ENCODE results near the gene TRIM38.
"Not testable (repeated sequence)": the region's sequence is repeated elsewhere in the genome, so short reads cannot be mapped to it uniquely, and the experiment has no call there.

TRIM38 gene

DNA sequence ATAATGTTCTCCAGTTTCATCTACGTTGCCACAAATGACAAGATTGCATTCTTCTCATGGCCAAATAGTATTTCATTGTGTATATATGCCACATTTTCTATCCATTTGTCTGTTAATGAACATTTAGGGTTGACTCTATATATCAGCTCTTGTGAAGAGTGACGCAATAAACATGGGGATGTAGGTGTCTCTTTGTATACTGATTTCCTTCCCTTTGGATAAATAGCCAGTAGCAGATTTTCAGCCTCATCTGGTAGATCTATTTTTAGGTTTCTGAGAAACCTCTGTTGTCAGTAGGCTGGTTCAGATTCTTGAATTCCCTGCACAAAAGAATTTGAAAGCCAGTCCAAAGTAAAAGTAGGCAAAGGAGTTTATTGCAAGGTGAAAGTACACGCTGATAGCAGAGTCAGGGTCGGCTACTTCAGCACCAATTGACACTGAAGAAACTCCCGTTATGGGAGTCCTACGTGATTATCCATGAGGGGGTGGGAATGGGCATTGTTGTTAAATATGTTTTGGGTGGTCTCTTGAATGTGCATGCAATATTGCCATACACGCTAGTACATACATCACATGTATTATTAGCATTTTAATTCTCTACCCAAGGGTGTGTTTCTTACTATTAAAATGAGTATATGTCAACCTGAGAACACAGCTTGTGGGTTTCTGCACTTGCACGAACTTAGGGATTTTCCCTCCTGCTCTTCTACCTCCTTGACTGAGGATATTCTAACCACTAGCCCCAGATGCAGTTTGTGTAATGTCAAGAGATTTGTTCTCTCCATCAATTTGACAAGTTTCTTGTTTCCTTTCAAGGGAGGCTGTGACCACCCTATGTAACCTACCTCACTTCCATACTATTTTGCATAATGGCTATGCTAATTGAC lies 17.7 kb upstream of the TRIM38 start:
- FAIRE-seq, result peak; percentile 86
- TF ChIP-seq POLR2AphosphoS5 (IDR thresholded peaks at IDR 0.05; ENCODE audit: low read depth, low read length) (no peak), POLR2A (IDR thresholded peaks at IDR 0.05; ENCODE audit: low read depth, low read length) (no peak), TAF1 (IDR thresholded peaks at IDR 0.05; ENCODE audit: borderline replicate concordance, low read depth, low read length) (no peak)
- no peak for DNase-seq (ENCODE audit: insufficient read length)

GRCh38 chr6:25945738-25946137 lies 16.9 kb upstream of the TRIM38 start:
- FAIRE-seq; DNase-seq (ENCODE audit: insufficient read length): not testable (repeated sequence)

GRCh38 chr6:25946631-25947030 lies 16.0 kb upstream of the TRIM38 start:
- no peak for TF ChIP-seq TAF1 (IDR thresholded peaks at IDR 0.05; ENCODE audit: borderline replicate concordance, low read depth, low read length)
- TF ChIP-seq POLR2A (IDR thresholded peaks at IDR 0.05; ENCODE audit: low read depth, low read length), result no peak
- TF ChIP-seq POLR2AphosphoS5 (IDR thresholded peaks at IDR 0.05; ENCODE audit: low read depth, low read length), result no peak
- FAIRE-seq (no peak), DNase-seq (ENCODE audit: insufficient read length) (no peak)

DNA sequence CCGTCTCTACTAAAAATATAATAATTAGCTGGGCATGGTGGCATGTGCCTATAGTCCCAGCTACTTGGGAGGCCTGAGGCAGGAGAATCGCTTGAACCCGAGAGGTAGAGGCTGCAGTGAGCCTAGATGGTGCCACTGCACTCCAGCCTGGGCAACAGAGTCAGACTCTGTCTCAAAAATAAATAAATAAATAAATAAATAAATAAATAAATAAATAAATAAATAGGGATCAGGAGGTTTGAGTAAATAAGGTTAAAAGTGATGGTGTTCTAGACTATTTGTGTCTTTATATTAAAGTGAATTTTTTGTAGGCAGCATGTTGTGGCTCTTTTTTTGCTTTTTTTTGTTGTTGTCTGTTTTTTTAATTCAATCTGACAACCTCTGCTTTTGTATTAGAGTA lies 15.1 kb upstream of the TRIM38 start:
- not testable (repeated sequence) for DNase-seq (ENCODE audit: insufficient read length); FAIRE-seq

GRCh38 chr6:25949695-25950094 lies 12.9 kb upstream of the TRIM38 start:
- FAIRE-seq, result no peak
- no peak for TF ChIP-seq POLR2AphosphoS5 (IDR thresholded peaks at IDR 0.05; ENCODE audit: low read depth, low read length)
- TF ChIP-seq POLR2A (IDR thresholded peaks at IDR 0.05; ENCODE audit: low read depth, low read length), result no peak
- TF ChIP-seq TAF1 (IDR thresholded peaks at IDR 0.05; ENCODE audit: borderline replicate concordance, low read depth, low read length), result no peak

DNA sequence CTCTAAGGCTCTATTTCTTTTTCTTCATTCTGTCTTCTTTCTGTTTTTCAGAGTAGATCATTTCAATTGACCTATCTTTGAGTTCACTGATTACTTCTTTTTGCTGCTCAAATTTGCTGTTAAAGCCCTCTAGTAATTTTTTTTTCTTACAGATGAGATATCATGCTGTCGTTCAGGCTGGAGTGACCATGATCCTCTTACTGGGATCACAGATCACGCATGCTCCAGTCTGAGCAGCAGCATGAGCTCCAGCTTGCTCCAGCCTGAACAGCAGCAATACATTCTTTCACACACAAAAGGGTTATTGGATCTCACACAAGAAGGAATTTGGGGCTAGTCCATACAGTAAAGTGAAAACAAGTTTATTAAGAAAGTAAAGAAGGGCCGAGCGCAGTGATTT lies 12.3 kb upstream of the TRIM38 start:
- DNase-seq (ENCODE audit: insufficient read length), result no peak
- TF ChIP-seq POLR2AphosphoS5 (IDR thresholded peaks at IDR 0.05; ENCODE audit: low read depth, low read length), result no peak
- no peak for FAIRE-seq

More at GRCh38 chr6:25949695-25950094, 12.9 kb upstream of the TRIM38 start:
- DNase-seq (ENCODE audit: insufficient read length), result no peak

GRCh38 chr6:25951296-25952032 lies 11.1 kb upstream of the TRIM38 start:
- TF ChIP-seq TAF1 (IDR thresholded peaks at IDR 0.05; ENCODE audit: borderline replicate concordance, low read depth, low read length), result no peak
- TF ChIP-seq POLR2A (IDR thresholded peaks at IDR 0.05; ENCODE audit: low read depth, low read length), result no peak
- TF ChIP-seq POLR2AphosphoS5 (IDR thresholded peaks at IDR 0.05; ENCODE audit: low read depth, low read length), result no peak
- FAIRE-seq, result no peak
- no peak for DNase-seq (ENCODE audit: insufficient read length)

GRCh38 chr6:25952535-25952934 lies 10.1 kb upstream of the TRIM38 start:
- TF ChIP-seq TAF1 (IDR thresholded peaks at IDR 0.05; ENCODE audit: borderline replicate concordance, low read depth, low read length) (no peak), POLR2A (IDR thresholded peaks at IDR 0.05; ENCODE audit: low read depth, low read length) (no peak), POLR2AphosphoS5 (IDR thresholded peaks at IDR 0.05; ENCODE audit: low read depth, low read length) (no peak)
- FAIRE-seq, result no peak
- DNase-seq (ENCODE audit: insufficient read length), result no peak

- TF ChIP-seq POLR2A (IDR thresholded peaks at IDR 0.05; ENCODE audit: low read depth, low read length) (no peak), TAF1 (IDR thresholded peaks at IDR 0.05; ENCODE audit: borderline replicate concordance, low read depth, low read length) (no peak), POLR2AphosphoS5 (IDR thresholded peaks at IDR 0.05; ENCODE audit: low read depth, low read length) (no peak)
- no peak for DNase-seq (ENCODE audit: insufficient read length)
- no peak for FAIRE-seq
Measured at GRCh38 chr6:25953733-25954132, 8.9 kb upstream of the TRIM38 start.

DNA sequence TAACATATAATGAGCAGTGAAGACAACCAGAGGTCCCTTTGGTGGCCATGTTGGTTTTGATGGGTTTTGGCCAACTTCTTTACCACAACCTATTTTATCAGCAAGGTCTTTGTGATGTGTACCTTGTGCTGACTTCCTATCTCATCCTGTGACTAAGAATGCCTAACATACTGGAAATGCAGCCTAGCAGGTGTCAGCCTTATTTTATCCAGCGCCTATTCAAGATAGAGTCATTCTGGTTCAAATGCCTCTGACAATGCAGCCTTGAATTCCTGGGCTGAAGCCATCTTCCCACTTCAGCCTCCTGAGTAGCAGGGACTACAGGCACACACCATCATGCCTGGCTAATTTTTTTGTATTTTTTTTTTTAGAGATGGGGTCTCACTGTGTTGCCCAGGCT lies 7.8 kb upstream of the TRIM38 start:
- no peak for TF ChIP-seq POLR2A (IDR thresholded peaks at IDR 0.05; ENCODE audit: low read depth, low read length)
- no peak for TF ChIP-seq TAF1 (IDR thresholded peaks at IDR 0.05; ENCODE audit: borderline replicate concordance, low read depth, low read length)
- TF ChIP-seq POLR2AphosphoS5 (IDR thresholded peaks at IDR 0.05; ENCODE audit: low read depth, low read length), result no peak
- no peak for DNase-seq (ENCODE audit: insufficient read length)
- no peak for FAIRE-seq

- TF ChIP-seq POLR2AphosphoS5 (IDR thresholded peaks at IDR 0.05; ENCODE audit: low read depth, low read length), result no peak
- TF ChIP-seq POLR2A (IDR thresholded peaks at IDR 0.05; ENCODE audit: low read depth, low read length), result no peak
- no peak for TF ChIP-seq TAF1 (IDR thresholded peaks at IDR 0.05; ENCODE audit: borderline replicate concordance, low read depth, low read length)
- FAIRE-seq, result no peak
Measured at GRCh38 chr6:25956226-25956625, 6.4 kb upstream of the TRIM38 start.

GRCh38 chr6:25958700-25959162 lies 3.9 kb upstream of the TRIM38 start:
- TF ChIP-seq TAF1 (IDR thresholded peaks at IDR 0.05; ENCODE audit: borderline replicate concordance, low read depth, low read length), result no peak
- FAIRE-seq, result no peak
- DNase-seq (ENCODE audit: insufficient read length), result no peak

More at GRCh38 chr6:25956226-25956625, 6.4 kb upstream of the TRIM38 start:
- DNase-seq (ENCODE audit: insufficient read length), result no peak
